Prostate gland (tissue), 2 donors: ENCODE results near the gene ZNF70. TPM values are rescaled to one million over a fixed set of nuclear protein-coding genes. Genes with fewer than 3 reads are reported as not detected.

Experiments used
- DNase-seq: peaks from one replicate; pipeline ENCODE4 v3.0.0-alpha.2; 2019; ENCODE audit warnings: low spot score
- H3K27ac ChIP-seq, 2 donors: fragments of 200-600 bp; sonication (generic); 2 replicates each; pipeline ENCODE4 v1.5.1; 2017 to 2019
- H3K27me3 ChIP-seq: fragments of 200-600 bp; sonication (generic); replicated peaks from 2 replicates; pipeline ENCODE4 v1.5.1; 2019; ENCODE audit not compliant: insufficient read depth
- H3K36me3 ChIP-seq, 2 donors: fragments of 200-600 bp; sonication (generic); 1 replicate in 1 of 2; 2 replicates in 1 of 2; pipeline versions ENCODE4 v1.5.1 to v1.8.1; 2017 to 2019
- H3K4me1 ChIP-seq: fragments of 200-600 bp; sonication (generic); replicated peaks from 2 replicates; pipeline ENCODE4 v1.5.1; 2019
- H3K4me3 ChIP-seq, 2 donors: fragments of 200-600 bp; sonication (generic); 2 replicates each; pipeline ENCODE4 v1.5.1; 2017 to 2019
- H3K9me3 ChIP-seq: fragments of 200-600 bp; sonication (generic); 2 replicates; pipeline ENCODE4 v1.5.1; 2017
- POLR2A ChIP-seq: fragments of 450-650 bp; IDR thresholded peaks from one replicate; pipeline ENCODE4 v1.6.1; 2016; ENCODE audit warnings: antibody characterized with exemption, mild to moderate bottlenecking
- POLR2AphosphoS5 ChIP-seq: sonication (generic); formaldehyde crosslinking; IDR thresholded peaks from one replicate; pipeline ENCODE4 v1.6.1; 2017; ENCODE audit warnings: antibody characterized with exemption
- WGBS: methylation state at CpG from one replicate; pipeline ENCODE4 v1.1.5; 2018; 5-methylcytosine and 5-hydroxymethylcytosine counted together
- intact Hi-C: fragments of 100-400 bp; cut with DNase I; formaldehyde crosslinking; loops from one replicate; pipeline ENCODE4 v1.14.2; 2022
- total RNA-seq, 2 donors: library from RNA; depleted of rRNA; stranded (reverse); fragments of >200 nt; gene quantifications; one replicate each; pipeline ENCODE4 v1.1.0, GENCODE V29; 2016
- TF ChIP-seq, protein P1 (sequence below), 4 experiments: fragments of 200-600 bp in 2 of 4; fragments of 450-650 bp in 2 of 4; sonication (generic) in 2 of 4; IDR thresholded peaks; 1 replicate in 3 of 4; 2 replicates in 1 of 4; pipeline ENCODE4 v1.5.1; 2016 to 2019; ENCODE audit warnings: antibody characterized with exemption in 4 of 4, mild to moderate bottlenecking in 2 of 4, moderate library complexity in 2 of 4

The ZNF70 gene
- total RNA-seq, 2 donors from 2014 or later: 5.2 to 8.1 TPM

GRCh38 chr22:23722724-23723123 is 28.2 kb downstream of the ZNF70 start:
- 85% methylated on average over 2 of the region's 2 CpGs for WGBS
- DNase-seq: no peak
- Histone ChIP-seq H3K4me3 (no peak overlapping the region), H3K4me1 (no peaks in the 10 kb centered on the region), H3K9me3 (no peaks in the 10 kb centered on the region), H3K36me3 (no peaks in the 10 kb centered on the region), H3K27ac (no peak overlapping the region), H3K27me3 (no peaks in the 10 kb centered on the region)
- intact Hi-C loops: no loop called here
- TF ChIP-seq POLR2AphosphoS5: no peak
- TF ChIP-seq POLR2A: no peak
- TF ChIP-seq, protein P1, sequence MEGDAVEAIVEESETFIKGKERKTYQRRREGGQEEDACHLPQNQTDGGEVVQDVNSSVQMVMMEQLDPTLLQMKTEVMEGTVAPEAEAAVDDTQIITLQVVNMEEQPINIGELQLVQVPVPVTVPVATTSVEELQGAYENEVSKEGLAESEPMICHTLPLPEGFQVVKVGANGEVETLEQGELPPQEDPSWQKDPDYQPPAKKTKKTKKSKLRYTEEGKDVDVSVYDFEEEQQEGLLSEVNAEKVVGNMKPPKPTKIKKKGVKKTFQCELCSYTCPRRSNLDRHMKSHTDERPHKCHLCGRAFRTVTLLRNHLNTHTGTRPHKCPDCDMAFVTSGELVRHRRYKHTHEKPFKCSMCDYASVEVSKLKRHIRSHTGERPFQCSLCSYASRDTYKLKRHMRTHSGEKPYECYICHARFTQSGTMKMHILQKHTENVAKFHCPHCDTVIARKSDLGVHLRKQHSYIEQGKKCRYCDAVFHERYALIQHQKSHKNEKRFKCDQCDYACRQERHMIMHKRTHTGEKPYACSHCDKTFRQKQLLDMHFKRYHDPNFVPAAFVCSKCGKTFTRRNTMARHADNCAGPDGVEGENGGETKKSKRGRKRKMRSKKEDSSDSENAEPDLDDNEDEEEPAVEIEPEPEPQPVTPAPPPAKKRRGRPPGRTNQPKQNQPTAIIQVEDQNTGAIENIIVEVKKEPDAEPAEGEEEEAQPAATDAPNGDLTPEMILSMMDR (IDR thresholded peaks at IDR 0.05): no peak

DNA sequence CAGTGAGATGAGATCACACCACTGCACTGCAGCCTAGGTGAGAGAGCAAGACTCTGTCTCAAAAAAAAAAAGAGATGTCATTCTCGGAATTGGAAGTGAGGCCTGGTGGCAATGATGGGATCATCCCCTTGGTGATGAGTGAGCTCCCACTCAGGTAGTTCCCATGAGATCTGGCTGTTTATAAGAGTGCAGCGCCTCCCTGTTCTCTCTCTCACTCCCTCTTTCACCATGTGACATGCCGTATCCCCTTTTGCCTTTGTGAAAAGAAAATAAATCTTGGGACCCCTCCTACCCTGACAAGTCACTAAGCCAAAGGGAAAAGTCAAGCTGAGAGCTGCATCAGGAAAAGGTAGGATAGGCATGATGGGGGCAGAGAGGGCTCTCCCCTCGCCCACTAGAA is 28.8 kb downstream of the ZNF70 start:
- H3K9me3 ChIP-seq: no peaks in the 10 kb centered on the region
- TF ChIP-seq POLR2A (no peak), POLR2AphosphoS5 (no peak)
- TF ChIP-seq, protein P1 (IDR thresholded peaks at IDR 0.05): no peak

DNA sequence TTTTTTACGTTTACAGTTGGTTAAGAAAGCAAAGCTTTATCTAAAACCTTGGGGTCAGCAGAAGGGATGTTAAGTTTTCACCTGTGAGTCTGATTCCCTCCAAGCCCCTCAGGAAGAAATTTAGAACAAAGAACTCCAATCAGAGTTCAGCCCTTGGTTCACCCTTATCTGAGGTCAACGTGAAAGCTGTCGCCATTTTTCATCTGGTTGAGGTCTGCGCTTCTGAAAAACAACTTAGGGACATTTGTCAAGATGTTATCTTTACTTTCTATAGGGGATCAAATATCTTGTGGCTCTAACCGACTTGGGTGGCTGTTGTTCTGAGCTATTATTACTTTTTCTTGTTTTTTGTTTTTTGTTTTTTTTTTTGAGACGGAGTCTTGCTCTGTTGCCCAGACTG is 30.1 kb downstream of the ZNF70 start:
- no peaks in the 10 kb centered on the region for H3K27me3 ChIP-seq
- no peak overlapping the region for H3K4me3 ChIP-seq
- intact Hi-C loops: no loop called here
- no peak overlapping the region for H3K27ac ChIP-seq
- TF ChIP-seq, protein P1 (IDR thresholded peaks at IDR 0.05): no peak
- TF ChIP-seq POLR2A: no peak
- no peak for TF ChIP-seq POLR2AphosphoS5
- 53% methylated on average over 6 of the region's 6 CpGs for WGBS
- H3K4me1 ChIP-seq: no peaks in the 10 kb centered on the region
- no peak for DNase-seq
- H3K36me3 ChIP-seq: no peaks in the 10 kb centered on the region
- no peaks in the 10 kb centered on the region for H3K9me3 ChIP-seq

More for the DNA sequence above, 28.8 kb downstream of the ZNF70 start:
- intact Hi-C loops: no loop called here
- no peaks in the 10 kb centered on the region for H3K27me3 ChIP-seq
- 55% methylated on average over 4 of the region's 4 CpGs for WGBS
- no peaks in the 10 kb centered on the region for H3K4me1 ChIP-seq
- H3K4me3 ChIP-seq: no peak overlapping the region
- no peak for DNase-seq
- no peak overlapping the region for H3K27ac ChIP-seq
- no peaks in the 10 kb centered on the region for H3K36me3 ChIP-seq

GRCh38 chr22:23718371-23719165 is 32.3 kb downstream of the ZNF70 start:
- no peak for TF ChIP-seq POLR2AphosphoS5
- no peak for TF ChIP-seq POLR2A
- TF ChIP-seq, protein P1 (IDR thresholded peaks at IDR 0.05): no peak
- intact Hi-C loops: loop anchor here (10.0 kb wide), 1 partner anchor 436 kb away; no protein-coding TSS in a partner anchor
- Histone ChIP-seq H3K9me3 (no peaks in the 10 kb centered on the region), H3K27ac (no peak overlapping the region), H3K4me1 (no peaks in the 10 kb centered on the region), H3K4me3 (no peak overlapping the region), H3K27me3 (no peaks in the 10 kb centered on the region), H3K36me3 (no peaks in the 10 kb centered on the region)
- 82% methylated on average over 17 of the region's 17 CpGs for WGBS
- no peak for DNase-seq
